HepG2 (cell line): ENCODE data around the gene LYSMD2. TPM values are rescaled to one million over a fixed set of nuclear protein-coding genes. Genes with fewer than 3 reads are reported as not detected.

ENCODE experiments used
- ATAC-seq: fragments of 200-7000 bp; cut with Tn5 transposase; 3 replicates; pipeline ENCODE4 v1.9.1; 2020; ENCODE audit warnings: mild to moderate bottlenecking, moderate library complexity
- BruUV-seq: library from RNA; stranded (reverse); fragments of 400-500 nt; replicated peaks from 2 replicates; lab custom pipeline; 2021; lab: Mats Ljungman, UMichigan
- CTCF ChIA-PET: fragments of 300-600 bp; formaldehyde crosslinking; extraction: SDS; loops from one replicate; lab custom pipeline; 2021; ENCODE audit warnings: low total read pairs, inconsistent platforms, low intra/inter-chr PET ratio; lab: Yijun Ruan, JAX
- POLR2A ChIA-PET: fragments of 350-600 bp; sonication (Branson Sonifier 250); formaldehyde crosslinking; loops from one replicate; lab custom pipeline; 2020; ENCODE audit warnings: antibody characterized with exemption, inconsistent platforms; lab: Yijun Ruan, JAX
- DNase-seq: peaks from one replicate; pipeline ENCODE4 v3.0.0-alpha.2; 2015; ENCODE audit warnings: low spot score
- FAIRE-seq: peaks from 3 replicates; lab custom pipeline; 2011; peaks lifted over from hg19 to GRCh38; lab: Jason Lieb, UNC
- H2AFZ ChIP-seq: one replicate; pipeline ENCODE4 v1.6.1; 2011; ENCODE audit warnings: low read length, inconsistent platforms
- H3K27ac ChIP-seq: fragments of 300-600 bp; 3 replicates; pipeline ENCODE4 v1.8.0; 2011; ENCODE audit warnings: mixed run types, mild to moderate bottlenecking, mixed read lengths, low read length, inconsistent platforms; ENCODE audit not compliant: insufficient read depth; ENCODE audit errors: extremely low read length
- H3K27me3 ChIP-seq, 2 experiments: fragments of 200-600 bp in 1 of 2; 2 replicates in 1 of 2; 3 replicates in 1 of 2; pipeline versions ENCODE4 v1.6.0 to v1.8.0; 2011; ENCODE audit warnings: low read length in 2 of 2, mild to moderate bottlenecking in 2 of 2, moderate library complexity in 2 of 2, inconsistent platforms in 1 of 2; ENCODE audit not compliant: insufficient read depth in 2 of 2, control insufficient read depth in 1 of 2
- H3K36me3 ChIP-seq, 2 experiments: fragments of 200-600 bp in 1 of 2; replicated peaks in 1 of 2; 2 replicates in 1 of 2; 3 replicates in 1 of 2; pipeline versions ENCODE4 v1.5.1 to v1.8.0; 2011; ENCODE audit warnings: low read length in 2 of 2, inconsistent platforms in 1 of 2; ENCODE audit not compliant: insufficient read depth in 2 of 2, control insufficient read depth in 1 of 2
- H3K4me1 ChIP-seq: 2 replicates; pipeline ENCODE4 v1.5.1; 2012; ENCODE audit warnings: low read length, inconsistent platforms; ENCODE audit not compliant: insufficient read depth
- H3K4me2 ChIP-seq: 2 replicates; pipeline ENCODE4 v1.6.0; 2011; ENCODE audit warnings: low read depth, low read length, inconsistent platforms
- H3K4me3 ChIP-seq, 3 experiments: fragments of 200-600 bp in 1 of 3; sonication (generic), shearing (Covaris generic) in 1 of 3; replicated peaks in 1 of 3; 2 replicates each; pipeline ENCODE4 v1.5.1; 2011 to 2016; ENCODE audit warnings: low read length in 3 of 3, inconsistent platforms in 2 of 3, low read depth in 2 of 3, mild to moderate bottlenecking in 2 of 3, control low read depth in 1 of 3, mixed read lengths in 1 of 3; ENCODE audit not compliant: insufficient read depth in 1 of 3
- H3K79me2 ChIP-seq: one replicate; pipeline ENCODE4 v1.6.1; 2011; ENCODE audit warnings: low read length, inconsistent platforms; ENCODE audit not compliant: insufficient read depth
- H3K9ac ChIP-seq: 2 replicates; pipeline ENCODE4 v1.6.0; 2011; ENCODE audit warnings: mild to moderate bottlenecking, low read depth, low read length, inconsistent platforms; ENCODE audit not compliant: insufficient read depth
- H3K9me3 ChIP-seq: 2 replicates; pipeline ENCODE4 v1.5.1; 2012; ENCODE audit warnings: mild to moderate bottlenecking, low read length
- H4K20me1 ChIP-seq: 2 replicates; pipeline ENCODE4 v1.6.0; 2011; ENCODE audit warnings: inconsistent platforms, mild to moderate bottlenecking, low read length, moderate library complexity; ENCODE audit not compliant: insufficient read depth
- CEBPG ChIP-seq: IDR thresholded peaks from 2 replicates; pipeline ENCODE4 v1.6.1; 2016
- CENPX ChIP-seq: sonication (generic); formaldehyde crosslinking; IDR thresholded peaks from 2 replicates; pipeline ENCODE4 v1.9.0; 2021; ENCODE audit warnings: mild to moderate bottlenecking, missing genetic modification reagents, moderate library complexity
- IRX3 ChIP-seq: sonication (generic); formaldehyde crosslinking; IDR thresholded peaks from 2 replicates; pipeline ENCODE4 v1.8.1; 2023; ENCODE audit warnings: mild to moderate bottlenecking, low read depth, missing genetic modification reagents, borderline replicate concordance
- NFE2L2 ChIP-seq: fragments of 150-350 bp; IDR thresholded peaks from 2 replicates; pipeline ENCODE4 v1.6.1; 2014; ENCODE audit warnings: low read length
- PCBP2 ChIP-seq: fragments of 200-400 bp; formaldehyde crosslinking; optimal IDR thresholded peaks from 2 replicates; pipeline ENCODE3; 2018; ENCODE audit warnings: low read length, low read depth; ENCODE audit not compliant: poor library complexity, severe bottlenecking
- PRMT3 ChIP-seq: sonication (generic); formaldehyde crosslinking; IDR thresholded peaks from 2 replicates; pipeline ENCODE4 v1.8.1; 2022; ENCODE audit warnings: low read depth, mild to moderate bottlenecking, moderate library complexity, missing genetic modification reagents, borderline replicate concordance
- RFX3 ChIP-seq: IDR thresholded peaks from 2 replicates; pipeline ENCODE4 v1.6.1; 2016; ENCODE audit warnings: missing biosample characterization, missing genetic modification reagents
- RNF219 ChIP-seq: sonication (generic); formaldehyde crosslinking; IDR thresholded peaks from 2 replicates; pipeline ENCODE4 v1.5.0; 2020; ENCODE audit warnings: mild to moderate bottlenecking, missing genetic modification reagents
- SAP130 ChIP-seq: IDR thresholded peaks from 2 replicates; pipeline ENCODE4 v1.6.1; 2016; ENCODE audit warnings: low read depth
- SRSF1 ChIP-seq: fragments of 200-400 bp; formaldehyde crosslinking; optimal IDR thresholded peaks from 2 replicates; pipeline ENCODE3; 2017; ENCODE audit warnings: mild to moderate bottlenecking, low read depth, low read length, moderate library complexity
- YY1 ChIP-seq: IDR thresholded peaks from 2 replicates; pipeline ENCODE4 v1.6.1; 2011; ENCODE audit warnings: low read length, low read depth, moderate library complexity, mild to moderate bottlenecking; ENCODE audit not compliant: insufficient read depth, insufficient replicate concordance
- ZFP37 ChIP-seq: sonication (generic); formaldehyde crosslinking; IDR thresholded peaks from 2 replicates; pipeline ENCODE4 v1.4.0; 2020; ENCODE audit warnings: missing genetic modification reagents, borderline replicate concordance
- ZNF253 ChIP-seq: sonication (generic); formaldehyde crosslinking; IDR thresholded peaks from 2 replicates; pipeline ENCODE4 v1.8.0; 2022; ENCODE audit warnings: mild to moderate bottlenecking, missing genetic modification reagents, borderline replicate concordance
- ZNF691 ChIP-seq: sonication (generic); formaldehyde crosslinking; IDR thresholded peaks from 2 replicates; pipeline ENCODE4 v1.4.0; 2020; ENCODE audit warnings: missing genetic modification reagents, low read depth, mild to moderate bottlenecking, borderline replicate concordance
- ZNF839 ChIP-seq: sonication (generic); formaldehyde crosslinking; IDR thresholded peaks from 2 replicates; pipeline ENCODE4 v1.4.0; 2020; ENCODE audit warnings: missing genetic modification reagents, mild to moderate bottlenecking, borderline replicate concordance
- WGBS: methylation state at CpG from one replicate; pipeline ENCODE4 v1.1.6; 2017; ENCODE audit warnings: low lambda C conversion rate; 5-methylcytosine and 5-hydroxymethylcytosine counted together
- in situ Hi-C: cut with HindIII; loops from 2 replicates; pipeline ENCODE4 v1.10.0; 2017; ENCODE audit warnings: low pct_unique_long_range_greater_than_20kb; ENCODE audit not compliant: extremely low pct_ligation_motif_present
- intact Hi-C: fragments of 100-400 bp; cut with micrococcal nuclease; formaldehyde crosslinking; loops from one replicate; pipeline ENCODE4 v1.10.0; 2022; ENCODE audit not compliant: unreplicated experiment
- polyA plus RNA-seq, 8 experiments: library from polyadenylated mRNA; depleted of rRNA in 3 of 8; stranded (reverse) in 7 of 8; unstranded in 1 of 8; fragments of >200 nt; fragmentation: Illumina TruSeq in 4 of 8; extraction: Trizol in 4 of 8; gene quantifications; 2 replicates each; pipeline versions ENCODE4 v1.2.1 to v1.2.3, GENCODE V29; 2011 to 2016; ENCODE audit warnings: low read depth in 4 of 8, missing spikeins in 1 of 8, mixed read lengths in 1 of 8; ENCODE audit not compliant: insufficient read depth in 1 of 8
- total RNA-seq, 5 experiments: library from RNA; depleted of rRNA; stranded (reverse); fragments of >200 nt; fragmentation: Illumina TruSeq; extraction: Trizol; gene quantifications; 2 replicates each; pipeline ENCODE4 v1.2.3, GENCODE V29; 2016; ENCODE audit warnings: low read depth in 1 of 5

LYSMD2 gene
- total and polyA plus RNA-seq, 2 of the 13 experiments (the other 11 are each of a cell fraction or from before 2014, with no cell fraction given): 0.05 to 0.27 TPM

GRCh38 chr15:51696566-51696965, 40.9 kb downstream of the LYSMD2 start:
- FAIRE-seq (no peak), ATAC-seq (no peak), DNase-seq (no peak)
- TF ChIP-seq CEBPG (CRISPR knock-in tag) (no peak), SRSF1 (no peak), SAP130 (CRISPR knock-in tag) (no peak), NFE2L2 (no peak), ZNF839 (CRISPR knock-in tag) (no peak), RNF219 (no peak)
- no TSS peak for BruUV-seq
- no peaks in the 10 kb centered on the region for H3K79me2 ChIP-seq
- no peaks in the 10 kb centered on the region for H3K9me3 ChIP-seq
- H3K4me1 ChIP-seq: no peaks in the 10 kb centered on the region
- H3K4me2 ChIP-seq: no peak overlapping the region
- 10% methylated on average over 4 of the region's 5 CpGs for WGBS
- H3K27ac ChIP-seq: no peak overlapping the region
- H3K27me3 ChIP-seq: no peaks in the 10 kb centered on the region
- intact Hi-C loops (no loop called here), in situ Hi-C loops (no loop called here)
- CTCF ChIA-PET: no interaction called here
- no peak overlapping the region for H3K9ac ChIP-seq
- no peak overlapping the region for H2AFZ ChIP-seq
- H3K36me3 ChIP-seq: no peaks in the 10 kb centered on the region
- H4K20me1 ChIP-seq: no peaks in the 10 kb centered on the region
- H3K4me3 ChIP-seq: no peak overlapping the region
- POLR2A ChIA-PET: no interaction called here

- no peaks in the 10 kb centered on the region for H3K27me3 ChIP-seq
- no peak overlapping the region for H3K27ac ChIP-seq
- WGBS: 20% methylated on average over 3 of the region's 3 CpGs
- no peaks in the 10 kb centered on the region for H3K9me3 ChIP-seq
- H3K4me3 ChIP-seq: no peak overlapping the region
- H3K4me2 ChIP-seq: no peak overlapping the region
- no peaks in the 10 kb centered on the region for H3K36me3 ChIP-seq
- ATAC-seq (no peak), DNase-seq (no peak), FAIRE-seq (no peak)
- intact Hi-C loops: no loop called here
- BruUV-seq: no TSS peak
- no peaks in the 10 kb centered on the region for H3K79me2 ChIP-seq
- H4K20me1 ChIP-seq: no peaks in the 10 kb centered on the region
- H2AFZ ChIP-seq: no peak overlapping the region
- CTCF ChIA-PET: no interaction called here
- in situ Hi-C loops: no loop called here
- POLR2A ChIA-PET: no interaction called here
- H3K4me1 ChIP-seq: no peaks in the 10 kb centered on the region
- no peak overlapping the region for H3K9ac ChIP-seq
- no peak for TF ChIP-seq ZNF691 (CRISPR knock-in tag)
- TF ChIP-seq YY1: no peak
- no peak for TF ChIP-seq ZNF253 (CRISPR knock-in tag)
- TF ChIP-seq PRMT3 (CRISPR knock-in tag): no peak
- no peak for TF ChIP-seq ZFP37 (CRISPR knock-in tag)
- TF ChIP-seq CENPX: no peak
- no peak for TF ChIP-seq PCBP2
- TF ChIP-seq IRX3 (CRISPR knock-in tag): no peak
- no peak for TF ChIP-seq RFX3 (CRISPR knock-in tag)
These were observed 45.3 kb downstream of the LYSMD2 start for GRCh38 chr15:51692154-51692553.
